ENCODE measurements around the gene NRSN2. TPM values are rescaled to one million over a fixed set of nuclear protein-coding genes. Genes with fewer than 3 reads are reported as not detected.

Gene NRSN2
- total RNA-seq, 1 donor from 2014 or later: 24.5 TPM

DNA sequence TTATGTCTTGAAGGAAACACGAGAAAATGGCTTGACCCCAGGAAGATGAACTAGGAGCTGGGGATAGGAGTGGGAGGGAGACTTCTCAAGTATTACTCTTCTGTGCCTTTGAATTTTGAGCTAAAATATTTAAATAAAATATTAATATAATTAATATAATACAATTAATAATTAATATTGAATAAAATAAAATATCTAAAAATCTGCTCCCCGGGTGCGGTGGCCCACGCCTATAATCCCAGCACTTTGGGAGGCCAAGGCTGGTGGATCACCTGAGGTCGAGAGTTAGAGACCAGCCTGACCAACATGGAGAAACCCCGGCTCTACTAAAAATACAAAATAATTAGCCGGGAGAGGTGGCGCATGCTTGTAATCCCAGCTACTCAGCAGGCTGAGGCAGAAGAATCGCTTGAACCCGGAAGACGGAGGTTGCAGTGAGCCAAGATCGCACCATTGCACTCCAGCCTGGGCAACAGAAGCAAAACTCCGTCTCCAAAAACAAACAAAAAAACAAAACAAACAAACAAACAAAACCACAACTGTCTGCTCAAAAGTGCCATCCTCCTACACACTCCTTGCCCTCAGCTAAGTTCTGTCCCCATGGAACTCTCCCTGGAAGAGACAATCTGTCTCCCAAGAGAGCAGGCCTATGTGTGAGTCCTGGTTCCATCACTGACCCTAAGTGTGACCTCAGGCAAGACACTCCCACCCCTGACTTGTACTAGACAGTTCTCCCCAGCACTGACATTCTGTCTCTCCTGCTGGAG, 20.0 kb downstream of the NRSN2 start:
- intact Hi-C loops (cut with DNase I): no loop called here
- Histone ChIP-seq H3K9me3 (no peaks in the 10 kb centered on the region), H3K27ac (no peak overlapping the region), H3K4me1 (peaks cover 2 to 3% of the 10 kb centered on the region in 2 donors), H3K4me3 (no peak overlapping the region), H3K27me3 (no peaks in the 10 kb centered on the region), H3K36me3 (no peaks in the 10 kb centered on the region)
- no peak for DNase-seq (ENCODE audit: low spot score in 2 of 2)
- TF ChIP-seq, protein P1, sequence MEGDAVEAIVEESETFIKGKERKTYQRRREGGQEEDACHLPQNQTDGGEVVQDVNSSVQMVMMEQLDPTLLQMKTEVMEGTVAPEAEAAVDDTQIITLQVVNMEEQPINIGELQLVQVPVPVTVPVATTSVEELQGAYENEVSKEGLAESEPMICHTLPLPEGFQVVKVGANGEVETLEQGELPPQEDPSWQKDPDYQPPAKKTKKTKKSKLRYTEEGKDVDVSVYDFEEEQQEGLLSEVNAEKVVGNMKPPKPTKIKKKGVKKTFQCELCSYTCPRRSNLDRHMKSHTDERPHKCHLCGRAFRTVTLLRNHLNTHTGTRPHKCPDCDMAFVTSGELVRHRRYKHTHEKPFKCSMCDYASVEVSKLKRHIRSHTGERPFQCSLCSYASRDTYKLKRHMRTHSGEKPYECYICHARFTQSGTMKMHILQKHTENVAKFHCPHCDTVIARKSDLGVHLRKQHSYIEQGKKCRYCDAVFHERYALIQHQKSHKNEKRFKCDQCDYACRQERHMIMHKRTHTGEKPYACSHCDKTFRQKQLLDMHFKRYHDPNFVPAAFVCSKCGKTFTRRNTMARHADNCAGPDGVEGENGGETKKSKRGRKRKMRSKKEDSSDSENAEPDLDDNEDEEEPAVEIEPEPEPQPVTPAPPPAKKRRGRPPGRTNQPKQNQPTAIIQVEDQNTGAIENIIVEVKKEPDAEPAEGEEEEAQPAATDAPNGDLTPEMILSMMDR (IDR thresholded peaks at IDR 0.05): no peak

DNA sequence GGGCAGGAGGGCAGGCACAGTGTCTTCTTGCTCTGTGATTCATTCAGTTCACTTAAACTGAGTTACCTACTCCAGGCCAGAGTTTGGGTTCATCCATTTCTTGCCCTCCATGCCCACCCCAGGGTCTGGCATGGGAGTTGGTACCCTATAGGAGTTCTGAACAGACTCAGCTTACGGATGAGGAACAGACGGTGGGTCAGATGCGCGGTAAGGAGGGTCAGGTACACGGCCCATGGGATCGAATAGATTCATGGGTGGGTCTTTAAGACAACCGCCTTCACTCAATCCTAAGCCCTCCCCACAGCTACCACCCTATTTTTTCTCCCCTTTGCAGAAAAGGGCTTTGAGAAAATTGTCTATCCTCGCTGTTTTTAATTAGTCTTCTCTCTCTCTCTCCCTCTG, 20.6 kb downstream of the NRSN2 start:
- Histone ChIP-seq H3K4me3 (no peak overlapping the region), H3K27ac (no peak overlapping the region), H3K4me1 (no peaks in the 10 kb centered on the region), H3K36me3 (no peaks in the 10 kb centered on the region), H3K27me3 (no peaks in the 10 kb centered on the region), H3K9me3 (no peaks in the 10 kb centered on the region)
- DNase-seq (ENCODE audit: low spot score in 2 of 2): no peak
- TF ChIP-seq, protein P1 (IDR thresholded peaks at IDR 0.05): no peak
- intact Hi-C loops (cut with DNase I): no loop called here

DNA sequence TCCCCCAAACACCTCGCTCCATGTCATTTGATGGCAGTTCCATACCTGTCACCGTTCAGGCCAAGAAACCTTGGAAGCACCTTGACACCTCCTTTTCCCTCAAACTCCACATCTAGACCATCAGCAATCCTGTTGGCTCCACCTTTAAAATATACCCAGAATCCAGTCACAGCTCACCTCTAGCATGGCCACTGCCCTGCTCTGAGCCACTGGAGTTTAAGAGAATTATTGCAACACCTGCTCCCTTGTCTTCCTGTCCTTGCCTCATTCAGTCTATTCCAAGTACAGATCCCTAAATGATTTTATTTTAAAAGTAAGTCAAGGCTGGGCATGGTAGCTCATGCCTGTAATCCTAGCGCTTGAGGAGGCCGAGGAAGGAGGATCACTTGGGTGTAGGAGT, 22.0 kb downstream of the NRSN2 start:
- H3K27me3 ChIP-seq: no peaks in the 10 kb centered on the region
- no peak for DNase-seq (ENCODE audit: low spot score in 2 of 2)
- TF ChIP-seq, protein P1 (IDR thresholded peaks at IDR 0.05): no peak
- no peak overlapping the region for H3K27ac ChIP-seq
- H3K4me3 ChIP-seq: no peak overlapping the region
- no peaks in the 10 kb centered on the region for H3K36me3 ChIP-seq
- no peaks in the 10 kb centered on the region for H3K4me1 ChIP-seq
- intact Hi-C loops (cut with DNase I): no loop called here
- H3K9me3 ChIP-seq: no peaks in the 10 kb centered on the region

DNA sequence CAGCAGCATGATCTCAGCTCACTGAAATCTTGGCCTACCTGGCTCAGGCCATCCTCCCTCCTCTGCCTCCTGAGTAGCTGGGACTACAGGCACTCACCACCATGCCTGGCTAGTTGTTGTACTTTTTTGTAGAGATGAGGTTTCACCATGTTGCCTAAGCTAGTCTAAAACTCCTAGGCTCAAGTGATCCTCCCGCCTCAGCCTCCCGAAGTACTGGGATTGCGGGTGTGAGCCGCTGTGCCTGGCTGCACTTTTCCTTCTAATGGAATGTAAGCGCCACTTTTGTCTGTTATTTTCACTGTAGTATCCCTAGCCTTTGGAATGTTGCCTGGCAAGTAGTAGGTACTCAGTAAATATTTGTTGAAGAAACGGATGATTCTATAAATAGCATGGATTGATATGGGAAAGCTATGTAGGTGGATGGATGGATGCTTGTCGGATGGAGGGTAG, 23.3 kb downstream of the NRSN2 start:
- Histone ChIP-seq H3K4me1 (no peaks in the 10 kb centered on the region), H3K4me3 (no peak overlapping the region), H3K27ac (no peak overlapping the region), H3K27me3 (no peaks in the 10 kb centered on the region), H3K36me3 (no peaks in the 10 kb centered on the region), H3K9me3 (no peaks in the 10 kb centered on the region)
- intact Hi-C loops (cut with DNase I): no loop called here
- TF ChIP-seq, protein P1 (IDR thresholded peaks at IDR 0.05): no peak
- no peak for DNase-seq (ENCODE audit: low spot score in 2 of 2)

DNA sequence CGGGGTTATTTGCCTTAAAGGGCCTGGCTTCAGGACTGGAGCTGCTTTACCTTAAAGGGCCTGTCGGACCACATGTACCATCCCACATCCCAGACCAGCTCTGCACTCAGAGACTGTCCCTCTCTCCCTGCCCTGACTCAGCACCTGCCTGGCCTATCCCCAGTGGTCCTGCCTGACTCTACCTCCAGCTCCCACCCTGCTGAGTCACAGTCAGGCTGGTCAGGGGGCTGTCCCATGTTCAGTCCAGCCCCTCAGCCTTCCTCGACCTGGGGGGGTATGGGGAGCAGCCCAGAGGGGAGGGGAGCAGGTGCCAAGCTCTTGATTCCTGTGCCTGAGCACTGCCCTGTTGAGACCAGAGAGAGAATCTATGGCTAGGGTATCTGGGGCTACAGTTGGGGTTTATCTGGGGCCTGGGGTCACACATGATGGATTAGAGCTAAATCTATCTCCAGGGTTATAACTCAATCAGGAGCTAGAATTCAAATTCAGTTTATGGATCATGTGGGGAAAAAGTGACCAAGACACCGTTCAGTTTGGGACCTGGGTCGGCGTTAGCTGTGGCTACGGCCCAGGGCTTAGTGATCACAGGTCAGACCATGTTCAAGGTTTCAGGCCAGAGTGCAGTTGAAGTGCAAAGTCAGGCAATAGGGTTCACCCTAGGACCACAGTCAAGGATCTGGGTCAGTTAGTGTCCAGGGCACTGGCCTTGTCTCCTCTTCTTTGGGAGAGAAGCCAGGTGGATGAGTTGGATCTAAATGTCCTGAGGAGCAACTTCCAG, 24.3 kb downstream of the NRSN2 start:
- Histone ChIP-seq H3K4me1 (no peaks in the 10 kb centered on the region), H3K4me3 (no peak overlapping the region), H3K27me3 (no peaks in the 10 kb centered on the region), H3K36me3 (no peaks in the 10 kb centered on the region), H3K9me3 (no peaks in the 10 kb centered on the region), H3K27ac (no peak overlapping the region)
- TF ChIP-seq, protein P1 (IDR thresholded peaks at IDR 0.05): no peak
- intact Hi-C loops (cut with DNase I): no loop called here
- no peak for DNase-seq (ENCODE audit: low spot score in 2 of 2)

Data from ascending aorta (tissue), 2 donors.